Testis (tissue), 2 donors: ENCODE results near the gene ZIC2.

Source experiments
- CTCF ChIP-seq, 3 experiments: fragments of 450-650 bp in 2 of 3; fragments of 200-600 bp in 1 of 3; sonication (generic) in 1 of 3; IDR thresholded peaks; one replicate each; pipeline ENCODE4 v1.5.1; 2016 to 2019; ENCODE audit warnings: antibody characterized with exemption in 3 of 3, mild to moderate bottlenecking in 2 of 3, moderate library complexity in 1 of 3
- POLR2A ChIP-seq: fragments of 450-650 bp; IDR thresholded peaks from one replicate; pipeline ENCODE4 v1.6.1; 2017; ENCODE audit warnings: antibody characterized with exemption, mild to moderate bottlenecking, moderate library complexity

- TF ChIP-seq POLR2A (no peak), CTCF (IDR thresholded peaks at IDR 0.05) (no peak)
These were observed 505 bp upstream of the ZIC2 start for GRCh38 chr13:99980824-99981734.
